Gastroesophageal sphincter (tissue), 4 donors: ENCODE data around the gene ITGA3. TPM values are rescaled to one million over a fixed set of nuclear protein-coding genes. Genes with fewer than 3 reads are reported as not detected.
A peak's percentile ranks its signal among the peaks of the same experiment; 100 is the strongest.

Source experiments
- ATAC-seq: fragments of 150-250 bp; one replicate; pipeline ENCODE4 v1.9.1; 2016; ENCODE audit warnings: mild to moderate bottlenecking, moderate library complexity
- H3K27ac ChIP-seq, 4 donors: fragments of 200-600 bp; sonication (generic) in 3 of 4; 1 replicate in 3 of 4; 2 replicates in 1 of 4; pipeline ENCODE4 v1.5.1; 2016 to 2019
- H3K27me3 ChIP-seq: fragments of 200-600 bp; sonication (generic); one replicate; pipeline ENCODE4 v1.5.1; 2019
- H3K36me3 ChIP-seq, 2 donors: fragments of 200-600 bp; sonication (generic); one replicate each; pipeline ENCODE4 v1.5.1; 2019; ENCODE audit warnings: control low read depth in 1 of 2
- H3K4me1 ChIP-seq, 3 donors: fragments of 200-600 bp; sonication (generic); 1 replicate in 2 of 3; 2 replicates in 1 of 3; pipeline ENCODE4 v1.5.1; 2016 to 2019; ENCODE audit warnings: control low read depth in 2 of 3
- H3K4me3 ChIP-seq, 2 donors: fragments of 200-600 bp; sonication (generic); one replicate each; pipeline ENCODE4 v1.5.1; 2019; ENCODE audit warnings: mild to moderate bottlenecking in 1 of 2, moderate library complexity in 1 of 2
- H3K9me3 ChIP-seq, 3 donors: fragments of 200-600 bp; sonication (generic); one replicate each; pipeline ENCODE4 v1.5.1; 2017 to 2019; ENCODE audit warnings: control low read depth in 2 of 3
- CTCF ChIP-seq, 4 experiments: fragments of 200-600 bp in 2 of 4; fragments of 450-650 bp in 2 of 4; sonication (generic) in 1 of 4; IDR thresholded peaks; one replicate each; pipeline ENCODE4 v1.5.1; 2017 to 2019; ENCODE audit warnings: antibody characterized with exemption in 4 of 4, mild to moderate bottlenecking in 2 of 4, moderate library complexity in 2 of 4
- EP300 ChIP-seq: sonication (generic); formaldehyde crosslinking; IDR thresholded peaks from one replicate; pipeline ENCODE4 v1.6.1; 2017; ENCODE audit warnings: antibody characterized with exemption, mild to moderate bottlenecking
- POLR2A ChIP-seq, 2 donors: fragments of 450-650 bp; IDR thresholded peaks; one replicate each; pipeline ENCODE4 v1.6.1; 2017; ENCODE audit warnings: antibody characterized with exemption in 2 of 2, mild to moderate bottlenecking in 2 of 2, moderate library complexity in 1 of 2
- POLR2AphosphoS5 ChIP-seq: sonication (generic); formaldehyde crosslinking; IDR thresholded peaks from one replicate; pipeline ENCODE4 v1.6.1; 2017; ENCODE audit warnings: antibody characterized with exemption
- WGBS, 2 donors: methylation state at CpG; one replicate each; pipeline ENCODE4 v1.1.5; 2018; ENCODE audit warnings: low coverage in 1 of 2; 5-methylcytosine and 5-hydroxymethylcytosine counted together
- total RNA-seq, 4 donors: library from RNA; depleted of rRNA; stranded (reverse); fragments of >200 nt; gene quantifications; one replicate each; pipeline ENCODE4 v1.1.0, GENCODE V29; 2016

Gene ITGA3
- total RNA-seq, 4 donors from 2014 or later = 62.4 to 131 (median 124) TPM

GRCh38 chr17:50112694-50113093 is 56.8 kb downstream of the ITGA3 start:
- H3K4me3 ChIP-seq = no peak overlapping the region
- peaks cover 4 to 61% (median 22%) of the 10 kb centered on the region in 3 donors for H3K4me1 ChIP-seq
- peaks cover 0 to 37% of the 10 kb centered on the region in 2 donors for H3K36me3 ChIP-seq
- TF ChIP-seq CTCF (IDR thresholded peaks at IDR 0.05) (no peak), POLR2AphosphoS5 (peak; percentile 12)
- H3K27me3 ChIP-seq = peaks cover 6% of the 10 kb centered on the region
- ATAC-seq = no peak
- H3K9me3 ChIP-seq = no peaks in the 10 kb centered on the region
- WGBS, 2 donors = 63% methylated on average over 5 of the region's 17 CpGs; no CpG with 5 or more reads in 1 of the 2 donors
- peak overlapping the region; percentile 37 to 83 (median 82) for H3K27ac ChIP-seq

- Histone ChIP-seq H3K27ac (peak overlapping the region in 3 of 4 donors; percentile 23 to 83 (median 83)), H3K27me3 (peaks cover 6% of the 10 kb centered on the region), H3K36me3 (peaks cover 0 to 26% of the 10 kb centered on the region in 2 donors), H3K9me3 (no peaks in the 10 kb centered on the region), H3K4me3 (no peak overlapping the region), H3K4me1 (peaks cover 4 to 71% (median 23%) of the 10 kb centered on the region in 3 donors)
- no peak for TF ChIP-seq EP300
- TF ChIP-seq POLR2AphosphoS5 = peak; percentile 3
- no peak for TF ChIP-seq POLR2A (IDR thresholded peaks at IDR 0.05)
- ATAC-seq = no peak
- WGBS, 2 donors = 90% methylated on average over 2 of the region's 7 CpGs; no CpG with 5 or more reads in 1 of the 2 donors
Measured at GRCh38 chr17:50113624-50114320, 57.9 kb downstream of the ITGA3 start.

GRCh38 chr17:50114401-50114800 is 58.5 kb downstream of the ITGA3 start:
- ATAC-seq = no peak
- Histone ChIP-seq H3K36me3 (peaks cover 0 to 20% of the 10 kb centered on the region in 2 donors), H3K4me3 (no peak overlapping the region), H3K9me3 (no peaks in the 10 kb centered on the region), H3K27ac (no peak overlapping the region), H3K4me1 (peaks cover 4 to 71% (median 23%) of the 10 kb centered on the region in 3 donors), H3K27me3 (peaks cover 6% of the 10 kb centered on the region)
- no CpG with 5 or more reads among the region's 4 CpGs for WGBS, 2 donors
- TF ChIP-seq POLR2A (IDR thresholded peaks at IDR 0.05) (no peak), CTCF (IDR thresholded peaks at IDR 0.05) (no peak), EP300 (no peak), POLR2AphosphoS5 (no peak)

- no peaks in the 10 kb centered on the region for H3K9me3 ChIP-seq
- 0 to 21% methylated on average over 4 to 6 of the region's 6 CpGs for WGBS, 2 donors
- peaks cover 4 to 71% (median 23%) of the 10 kb centered on the region in 3 donors for H3K4me1 ChIP-seq
- peaks cover 6% of the 10 kb centered on the region for H3K27me3 ChIP-seq
- ATAC-seq = no peak
- no peak overlapping the region for H3K4me3 ChIP-seq
- no peak for TF ChIP-seq POLR2AphosphoS5
- TF ChIP-seq EP300 = no peak
- peak in 3 of 4 experiments; percentile 43 to 58 (median 45) for TF ChIP-seq CTCF (IDR thresholded peaks at IDR 0.05)
- H3K36me3 ChIP-seq = peaks cover 0 to 15% of the 10 kb centered on the region in 2 donors
- H3K27ac ChIP-seq = no peak overlapping the region
Measured at GRCh38 chr17:50114849-50115357, 59.0 kb downstream of the ITGA3 start.

- Histone ChIP-seq H3K4me3 (no peak overlapping the region), H3K36me3 (peaks cover 0 to 7% of the 10 kb centered on the region in 2 donors), H3K27ac (no peak overlapping the region), H3K9me3 (no peaks in the 10 kb centered on the region), H3K4me1 (peaks cover 4 to 69% (median 23%) of the 10 kb centered on the region in 3 donors), H3K27me3 (peaks cover 6% of the 10 kb centered on the region)
- WGBS, 2 donors = no CpG with 5 or more reads among the region's 17 CpGs
- no peak for ATAC-seq
- TF ChIP-seq POLR2AphosphoS5 (no peak), CTCF (IDR thresholded peaks at IDR 0.05) (no peak), POLR2A (IDR thresholded peaks at IDR 0.05) (no peak), EP300 (no peak)
Measured at GRCh38 chr17:50115756-50116155, 59.8 kb downstream of the ITGA3 start.
